ENCODE data around the gene LNPEP.

The LNPEP gene

GRCh38 chr5:96961053-96961452 lies 25.2 kb downstream of the LNPEP start:
- no peak for DNase-seq (ENCODE audit: low read depth in 2 of 2)

GRCh38 chr5:96962540-96962991 lies 26.7 kb downstream of the LNPEP start:
- DNase-seq (ENCODE audit: low read depth in 2 of 2), result no peak

- no peak for DNase-seq (ENCODE audit: low read depth in 2 of 2)
Measured at GRCh38 chr5:96963267-96963666, 27.4 kb downstream of the LNPEP start.

- no peak for DNase-seq (ENCODE audit: low read depth in 2 of 2)
Measured at GRCh38 chr5:96966801-96967200, 30.9 kb downstream of the LNPEP start.

- DNase-seq (ENCODE audit: low read depth in 2 of 2), result no peak
Measured at GRCh38 chr5:96967400-96967799, 31.5 kb downstream of the LNPEP start.

GRCh38 chr5:96968074-96968473 lies 32.2 kb downstream of the LNPEP start:
- DNase-seq (ENCODE audit: low read depth in 2 of 2), result no peak

- no peak for DNase-seq (ENCODE audit: low read depth in 2 of 2)
Measured at GRCh38 chr5:96968614-96969013, 32.7 kb downstream of the LNPEP start.

GRCh38 chr5:96969366-96969765 lies 33.5 kb downstream of the LNPEP start:
- DNase-seq (ENCODE audit: low read depth in 2 of 2), result no peak

- no peak for DNase-seq (ENCODE audit: low read depth in 2 of 2)
Measured at GRCh38 chr5:96972599-96973334, 36.9 kb downstream of the LNPEP start.

GRCh38 chr5:96973532-96974401 lies 37.9 kb downstream of the LNPEP start:
- no peak for DNase-seq (ENCODE audit: low read depth in 2 of 2)

GRCh38 chr5:96975656-96976055 lies 39.8 kb downstream of the LNPEP start:
- DNase-seq (ENCODE audit: low read depth in 2 of 2), result no peak

- DNase-seq (ENCODE audit: low read depth in 2 of 2), result no peak
Measured at GRCh38 chr5:96977228-96977627, 41.3 kb downstream of the LNPEP start.

GRCh38 chr5:96978812-96979449 lies 43.1 kb downstream of the LNPEP start:
- no peak for DNase-seq (ENCODE audit: low read depth in 2 of 2)

GRCh38 chr5:96984506-96985192 lies 48.8 kb downstream of the LNPEP start:
- DNase-seq (ENCODE audit: low read depth in 2 of 2), result no peak

- no peak for DNase-seq (ENCODE audit: low read depth in 2 of 2)
Measured at GRCh38 chr5:96986450-96986849, 50.6 kb downstream of the LNPEP start.

GRCh38 chr5:96990102-96990501 lies 54.2 kb downstream of the LNPEP start:
- no peak for DNase-seq (ENCODE audit: low read depth in 2 of 2)

- no peak for DNase-seq (ENCODE audit: low read depth in 2 of 2)
Measured at GRCh38 chr5:96991708-96992107, 55.8 kb downstream of the LNPEP start.

GRCh38 chr5:96993760-96994159 lies 57.9 kb downstream of the LNPEP start:
- no peak for DNase-seq (ENCODE audit: low read depth in 2 of 2)

GRCh38 chr5:96994493-96994892 lies 58.6 kb downstream of the LNPEP start:
- DNase-seq (ENCODE audit: low read depth in 2 of 2), result no peak

- DNase-seq (ENCODE audit: low read depth in 2 of 2), result no peak
Measured at GRCh38 chr5:96995419-96995818, 59.5 kb downstream of the LNPEP start.

GRCh38 chr5:96997265-96997859 lies 61.5 kb downstream of the LNPEP start:
- no peak for DNase-seq (ENCODE audit: low read depth in 2 of 2)

Measured in stimulated activated CD4-positive, alpha-beta T cell treated with anti-CD3 and anti-CD28 coated beads, Interleukin-12 subunit alpha, Interleukin-12 subunit beta, amount 100 ng/mL, for 24 hours (primary cell).